CD4-positive, alpha-beta T cell treated with Interleukin-4 for 1 hour (primary cell): ENCODE data around the gene DEUP1.
"Not testable (repeated sequence)": the region's sequence is repeated elsewhere in the genome, so short reads cannot be mapped to it uniquely, and the experiment has no call there.

Experiments used
- DNase-seq, 2 donors: peaks; one replicate each; pipeline ENCODE4 v3.0.0-alpha.2; 2020 to 2022

DEUP1 gene, protein sequence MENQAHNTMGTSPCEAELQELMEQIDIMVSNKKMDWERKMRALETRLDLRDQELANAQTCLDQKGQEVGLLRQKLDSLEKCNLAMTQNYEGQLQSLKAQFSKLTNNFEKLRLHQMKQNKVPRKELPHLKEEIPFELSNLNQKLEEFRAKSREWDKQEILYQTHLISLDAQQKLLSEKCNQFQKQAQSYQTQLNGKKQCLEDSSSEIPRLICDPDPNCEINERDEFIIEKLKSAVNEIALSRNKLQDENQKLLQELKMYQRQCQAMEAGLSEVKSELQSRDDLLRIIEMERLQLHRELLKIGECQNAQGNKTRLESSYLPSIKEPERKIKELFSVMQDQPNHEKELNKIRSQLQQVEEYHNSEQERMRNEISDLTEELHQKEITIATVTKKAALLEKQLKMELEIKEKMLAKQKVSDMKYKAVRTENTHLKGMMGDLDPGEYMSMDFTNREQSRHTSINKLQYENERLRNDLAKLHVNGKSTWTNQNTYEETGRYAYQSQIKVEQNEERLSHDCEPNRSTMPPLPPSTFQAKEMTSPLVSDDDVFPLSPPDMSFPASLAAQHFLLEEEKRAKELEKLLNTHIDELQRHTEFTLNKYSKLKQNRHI

DNA sequence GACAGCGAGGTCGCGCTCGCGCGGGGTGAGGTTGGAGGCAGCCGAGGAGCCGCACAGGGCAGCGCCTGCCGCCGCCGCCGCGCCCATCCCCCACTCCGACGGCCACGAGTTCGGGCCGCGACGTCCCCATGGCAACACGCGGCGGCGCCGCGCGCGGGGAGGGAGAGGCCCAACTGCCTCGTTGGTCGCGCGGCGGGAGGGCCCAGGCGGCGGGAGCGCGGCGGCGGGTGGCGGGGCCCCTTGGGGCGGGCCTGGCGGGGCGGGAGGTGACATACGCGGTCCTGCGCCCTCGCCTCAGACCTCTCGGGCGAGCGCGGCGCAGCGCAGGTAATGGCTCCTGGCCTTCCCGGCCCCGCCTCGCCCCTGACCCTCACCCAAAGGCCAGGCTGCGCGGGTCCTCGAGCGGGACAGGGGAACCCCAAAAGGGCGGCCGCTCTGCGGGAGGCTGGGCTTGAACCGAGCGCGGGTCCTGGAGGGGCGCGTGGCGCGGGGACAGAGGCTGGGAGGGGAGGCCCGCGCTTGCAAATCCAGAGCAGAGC is at the start of gene DEUP1:
TSS of gene DEUP1 (plus strand) at position 297 of the 539 bp plus-strand sequence. CDS start 1,518 bp downstream, outside the sequence.
- no peak for DNase-seq

DNA sequence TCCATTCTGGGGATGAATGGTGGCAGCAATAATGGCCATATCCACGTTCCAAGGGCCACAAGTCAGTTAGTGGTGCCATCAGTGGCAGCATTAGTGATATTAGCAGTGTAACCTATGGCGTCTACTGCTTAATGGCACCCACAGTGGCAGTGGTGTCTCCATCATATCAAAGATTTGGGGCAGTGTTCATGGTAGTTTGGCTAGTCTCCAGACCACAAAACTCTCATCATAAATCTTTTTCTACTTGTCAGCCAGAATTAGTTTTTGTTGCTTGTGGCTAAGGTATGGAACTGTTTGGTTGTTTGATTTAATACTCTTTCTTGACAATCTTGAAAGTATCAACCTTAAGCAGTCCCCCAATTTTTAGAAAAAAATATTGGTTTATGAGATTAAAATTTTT is 45.1 kb upstream of the DEUP1 start:
- DNase-seq, result no peak

DNA sequence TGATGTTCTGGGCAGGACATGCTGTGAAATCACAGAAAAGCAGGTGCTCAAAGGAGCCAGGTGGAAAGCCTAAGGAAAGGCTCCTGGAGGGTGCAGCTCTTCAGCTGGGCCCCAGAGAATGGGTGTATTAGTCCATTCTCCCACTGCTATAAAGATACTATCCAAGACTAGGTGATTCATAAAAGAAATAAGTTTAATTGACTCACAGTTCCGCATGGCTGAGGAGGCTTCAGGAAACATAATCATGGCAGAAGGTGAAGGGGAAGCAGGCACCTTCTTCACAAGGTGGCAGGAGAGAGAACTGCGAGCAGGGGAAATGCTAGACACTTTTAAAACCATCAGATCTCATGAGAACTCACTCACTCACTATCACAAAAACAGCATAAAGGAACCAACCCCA is 43.1 kb upstream of the DEUP1 start:
- no peak for DNase-seq

DNA sequence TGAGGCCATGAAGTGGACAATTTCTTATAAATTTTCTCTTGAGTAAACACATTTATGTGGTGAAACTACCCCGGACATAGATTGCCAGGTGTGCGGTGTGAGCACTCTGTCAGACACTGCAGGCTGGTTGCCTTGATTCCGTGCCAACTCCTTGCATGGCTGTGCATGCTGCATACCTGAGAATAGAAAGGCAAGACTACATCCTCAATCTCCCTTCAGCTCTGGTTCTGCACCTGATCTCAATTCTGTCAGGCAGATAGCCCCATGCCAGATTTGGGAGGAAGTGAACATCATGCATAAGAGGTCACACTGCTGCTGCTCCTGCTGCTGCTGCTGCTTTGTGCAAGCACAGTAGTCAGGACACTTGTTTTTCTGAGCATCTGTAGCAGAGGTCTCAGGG is 42.5 kb upstream of the DEUP1 start:
- DNase-seq, result no peak

DNA sequence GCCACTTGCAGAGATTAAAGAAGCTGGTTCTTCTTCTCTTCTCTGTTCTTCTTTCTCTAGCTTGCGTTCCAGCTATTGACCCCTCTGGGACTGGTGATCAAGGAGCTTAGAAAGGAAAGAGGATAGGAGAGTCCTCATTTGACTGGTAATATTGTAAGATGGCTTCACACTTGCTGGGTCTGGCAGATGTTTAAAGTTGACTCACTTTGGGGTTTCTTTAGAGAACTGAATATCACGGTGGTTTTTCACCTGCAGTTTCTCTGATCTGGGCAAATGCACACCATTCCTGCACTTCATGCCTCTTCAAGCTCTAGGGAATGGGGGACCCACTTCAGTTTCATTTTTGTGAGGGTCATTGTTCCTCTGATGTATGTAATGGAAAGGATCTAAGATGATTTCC is 41.8 kb upstream of the DEUP1 start:
- no peak for DNase-seq

DNA sequence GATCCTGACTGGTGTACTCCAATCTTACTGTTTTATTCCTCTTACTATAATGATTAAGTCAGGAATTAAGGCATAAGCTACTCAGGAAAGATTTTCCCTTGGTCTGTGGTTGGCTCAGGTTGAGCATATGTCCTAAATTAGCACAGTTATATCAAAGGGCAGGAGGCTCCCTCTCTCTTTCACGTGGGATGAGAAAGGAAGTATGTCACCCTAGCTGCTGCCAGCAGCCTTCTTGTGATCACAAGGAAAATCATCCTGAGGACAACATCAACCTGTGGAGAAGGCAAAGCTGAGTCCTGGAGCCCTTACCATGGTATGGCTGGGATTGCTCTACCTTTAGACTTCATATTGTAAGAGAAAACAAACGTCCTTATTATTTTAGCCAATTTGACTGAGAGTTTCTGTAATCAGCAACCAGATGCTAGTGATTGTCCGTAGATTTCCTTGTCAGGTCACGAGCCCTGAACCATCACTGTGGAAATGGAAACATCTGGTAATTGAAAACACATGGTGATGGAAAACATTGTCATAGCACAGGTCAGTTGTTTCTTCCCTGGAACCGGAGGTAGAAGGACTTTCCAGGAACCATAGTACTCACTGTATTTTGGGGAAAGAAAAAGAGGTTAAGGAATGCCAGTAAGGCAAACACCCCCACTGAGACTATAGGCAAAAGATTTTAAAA is 40.6 kb upstream of the DEUP1 start:
- no peak for DNase-seq

DNA sequence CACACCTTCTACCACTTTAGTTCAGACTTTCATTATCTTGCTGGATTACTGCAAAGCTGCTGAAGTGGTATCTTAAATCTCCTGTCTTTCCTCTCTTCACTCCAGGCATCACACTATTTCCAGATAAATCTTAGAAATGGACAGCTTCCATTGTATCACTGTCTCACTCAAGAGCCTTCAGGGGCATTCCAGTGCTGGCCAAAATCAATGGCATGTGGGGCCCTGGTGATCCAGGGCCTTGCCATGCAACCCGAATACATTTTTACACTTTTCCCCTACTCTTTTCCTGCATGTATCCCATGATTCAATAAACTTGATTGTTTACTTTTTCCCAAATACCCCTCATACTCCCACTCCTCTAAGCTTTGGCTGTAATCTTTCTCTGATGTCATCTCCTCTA is 39.4 kb upstream of the DEUP1 start:
- no peak for DNase-seq

DNA sequence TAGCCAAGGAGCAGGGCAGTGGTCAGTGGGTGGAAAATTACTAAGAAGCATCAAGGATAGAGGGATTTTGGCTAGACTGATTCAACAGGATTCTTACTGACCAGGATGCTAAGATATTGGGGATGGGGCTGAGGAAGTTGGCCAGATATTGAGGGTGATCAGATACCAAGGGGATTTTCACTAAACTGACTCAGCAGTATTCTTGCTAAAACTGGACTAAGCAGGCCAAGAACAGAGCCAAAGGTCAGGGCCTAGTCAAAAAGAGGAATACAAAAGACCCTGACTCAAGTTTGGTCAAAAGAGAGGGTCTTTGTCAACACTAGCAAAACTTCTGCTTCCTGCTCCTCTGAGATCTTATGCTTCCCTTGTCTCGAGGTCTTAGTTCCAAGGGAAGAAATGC is 38.6 kb upstream of the DEUP1 start:
- DNase-seq, result no peak

DNA sequence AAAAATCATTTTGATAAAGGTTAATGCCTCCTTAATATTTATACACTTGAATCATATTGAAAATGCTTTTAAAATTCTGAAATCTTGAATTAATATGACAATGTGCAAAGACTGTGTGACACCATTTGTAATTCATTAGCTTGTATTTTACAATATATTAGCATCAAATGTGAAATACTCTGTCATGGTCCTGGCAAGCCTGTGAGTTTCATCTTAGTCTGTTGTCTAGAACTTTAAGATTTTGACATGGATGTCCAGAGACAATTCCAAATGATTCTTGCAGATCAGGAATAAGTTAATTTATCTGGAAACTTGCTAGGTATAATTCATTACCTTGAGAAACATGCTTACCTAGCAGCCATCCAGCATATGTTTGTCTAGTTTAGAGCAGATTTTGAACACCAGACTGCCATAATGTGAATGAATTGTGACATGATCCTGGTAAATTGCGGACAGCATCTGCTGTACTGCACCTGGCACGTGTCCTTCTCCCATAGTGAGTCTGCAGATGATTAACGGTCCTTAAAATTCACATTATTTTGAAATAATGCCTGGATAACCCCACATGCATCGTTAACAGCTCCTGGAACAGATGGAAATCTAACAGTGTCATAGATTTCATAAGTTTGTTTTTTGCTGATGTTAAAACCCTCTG is 34.5 kb upstream of the DEUP1 start:
- no peak for DNase-seq

DNA sequence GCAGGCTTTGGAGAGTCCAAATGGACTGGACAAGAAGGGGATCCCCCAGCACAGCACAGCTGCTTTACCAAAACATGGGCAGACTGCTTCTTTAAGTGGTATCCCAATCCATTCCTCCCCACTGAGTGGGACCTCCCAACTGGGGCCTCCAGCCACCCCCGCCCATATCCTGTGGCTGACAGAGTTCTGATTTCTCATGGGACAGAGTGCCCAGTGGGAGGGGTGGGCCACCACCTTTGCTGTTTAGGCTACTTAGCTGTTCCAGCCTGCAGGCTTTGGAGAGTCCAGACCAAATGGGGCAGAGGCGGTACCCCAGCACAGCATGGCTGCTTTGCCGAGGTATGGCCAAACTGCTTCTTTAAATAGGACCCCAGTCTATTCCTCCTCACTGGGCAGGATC is 26.9 kb upstream of the DEUP1 start:
- DNase-seq, result no peak

DNA sequence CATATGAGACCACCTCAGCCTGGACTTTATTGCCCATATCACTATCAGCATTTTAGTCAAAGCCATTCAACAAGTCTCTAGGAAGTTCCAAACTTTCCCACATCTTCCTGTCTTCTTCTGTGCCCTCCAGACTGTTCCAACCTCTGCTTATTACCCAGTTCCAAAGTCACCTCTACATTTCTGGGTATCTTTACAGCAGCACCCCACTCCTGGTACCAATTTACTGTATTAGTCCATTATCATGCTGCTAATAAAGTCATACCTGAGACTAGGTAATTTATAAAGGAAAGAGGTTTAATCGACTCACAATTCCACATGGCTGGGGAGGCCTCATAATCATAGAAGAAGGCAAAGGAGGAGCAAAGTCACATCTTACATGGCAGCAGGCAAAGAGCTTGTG is 16.1 kb upstream of the DEUP1 start:
- DNase-seq, result not testable (repeated sequence)

DNA sequence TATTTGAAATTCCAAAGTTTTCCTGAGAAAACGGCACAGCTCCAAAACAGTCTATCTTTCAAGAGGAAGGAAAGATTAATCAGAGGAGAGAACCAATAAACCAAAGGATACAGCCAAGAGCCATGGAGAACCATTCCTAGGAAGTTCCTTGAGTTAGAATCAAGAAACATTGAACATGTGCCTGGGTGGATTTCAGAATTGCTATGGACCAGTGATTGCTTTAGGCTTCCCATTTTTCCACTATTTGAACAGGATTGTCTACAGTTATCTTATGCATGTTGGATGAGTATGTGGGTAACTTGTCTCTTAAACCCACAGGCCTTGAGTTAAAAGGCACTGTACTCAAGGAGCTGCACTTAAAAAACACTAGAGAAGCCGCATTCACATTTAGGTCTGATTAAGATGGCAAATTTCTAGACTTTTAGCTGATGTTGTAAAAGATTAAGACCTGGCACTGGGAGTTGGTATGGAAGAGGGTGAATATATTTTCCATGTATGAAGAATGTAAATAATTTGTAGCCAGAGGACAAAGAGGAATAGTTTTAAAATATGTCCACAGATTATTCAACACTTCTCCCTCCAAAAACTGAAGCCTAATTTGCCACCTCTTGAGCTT is 11.2 kb upstream of the DEUP1 start:
- no peak for DNase-seq

DNA sequence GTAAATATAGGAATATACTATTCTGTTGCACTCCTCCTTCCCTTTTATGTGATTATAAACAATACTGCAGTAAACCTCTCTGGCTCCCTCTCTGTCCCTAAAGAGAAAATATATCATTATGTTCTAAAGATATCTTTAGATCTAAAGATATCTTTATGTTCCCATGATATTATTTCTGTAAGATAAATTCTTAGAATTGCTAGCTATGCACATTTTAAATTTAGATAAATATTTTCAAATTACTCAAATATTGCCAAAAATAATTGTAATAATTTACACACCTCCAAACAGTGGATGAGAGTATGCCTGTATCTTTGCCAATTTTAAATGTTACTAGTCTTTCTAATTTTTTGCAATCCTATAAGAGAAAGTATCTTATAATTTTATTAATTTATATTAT is 10.3 kb upstream of the DEUP1 start:
- no peak for DNase-seq

DNA sequence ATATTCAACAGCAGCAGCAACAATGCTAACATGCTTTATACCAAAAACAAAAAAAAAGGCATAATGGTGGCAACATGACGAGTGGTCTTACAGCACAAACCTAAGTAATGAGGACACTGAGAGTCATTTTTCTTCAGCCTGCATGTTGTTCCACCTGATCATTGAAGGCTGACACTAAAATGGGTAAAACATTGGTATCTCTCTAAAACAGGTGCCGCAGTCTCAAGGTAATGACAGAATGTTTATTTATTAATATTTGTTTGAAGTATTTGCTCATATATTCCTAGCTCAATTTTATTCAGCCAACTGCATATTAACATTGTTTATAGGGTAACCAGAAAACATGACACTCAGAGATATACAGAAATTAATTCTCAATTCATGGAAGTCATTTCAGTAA is 8.3 kb upstream of the DEUP1 start:
- DNase-seq, result no peak

DNA sequence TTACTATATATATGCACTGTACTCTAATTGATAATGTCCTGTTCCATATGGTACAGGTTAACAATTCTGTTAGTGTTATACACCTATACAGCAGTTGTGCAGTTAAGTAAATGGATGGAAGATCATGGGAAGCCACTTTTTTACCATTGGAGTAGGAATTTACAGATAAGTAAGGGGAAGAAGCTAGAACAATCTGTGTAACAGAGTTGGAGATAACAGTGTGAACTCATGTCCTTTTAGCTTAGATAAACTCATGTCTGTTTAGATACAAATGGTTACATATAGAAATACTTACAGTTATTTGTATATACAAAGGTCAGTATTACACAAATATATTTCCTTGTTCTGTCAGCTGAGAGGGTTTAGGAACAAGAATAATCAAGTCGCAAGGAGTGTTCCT is 6.8 kb upstream of the DEUP1 start:
- DNase-seq, result no peak

DNA sequence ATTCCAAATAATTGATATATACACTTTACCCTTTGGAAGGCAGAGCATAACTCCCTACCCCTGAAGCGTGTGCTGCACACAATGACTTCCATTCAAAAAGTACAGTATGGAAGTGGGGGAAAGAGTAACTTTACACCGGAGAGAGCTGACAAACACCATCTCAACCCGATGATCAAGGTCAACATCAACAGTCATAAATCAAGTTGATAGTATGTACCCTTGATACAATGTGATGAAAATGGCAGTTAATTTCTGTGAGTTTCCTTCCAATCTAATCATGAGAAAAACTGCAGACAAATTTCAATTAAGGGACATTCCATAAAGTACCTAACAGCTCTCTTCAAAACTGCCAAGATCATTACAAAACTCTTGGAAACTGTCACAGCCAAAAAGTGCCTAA is 6.0 kb upstream of the DEUP1 start:
- no peak for DNase-seq

DNA sequence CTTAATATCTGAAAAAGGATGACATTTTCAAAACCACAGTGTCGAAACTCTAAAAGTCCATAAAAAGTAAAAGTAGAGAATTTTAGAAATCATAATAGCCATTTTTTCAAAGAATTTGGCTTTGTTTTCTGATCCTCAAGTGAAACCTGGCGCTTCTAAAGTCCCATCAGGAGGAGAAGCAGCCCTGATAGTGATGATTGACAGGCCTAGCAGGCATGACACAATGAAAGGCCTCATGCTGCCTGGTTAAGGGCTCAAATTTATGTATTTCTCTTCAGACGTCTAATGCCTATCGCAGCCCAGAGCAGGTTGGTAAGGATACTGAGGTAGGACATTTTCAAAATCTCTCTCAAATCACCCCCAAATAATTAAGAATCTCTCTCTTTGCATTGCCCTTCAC is 3.9 kb upstream of the DEUP1 start:
- DNase-seq, result no peak

DNA sequence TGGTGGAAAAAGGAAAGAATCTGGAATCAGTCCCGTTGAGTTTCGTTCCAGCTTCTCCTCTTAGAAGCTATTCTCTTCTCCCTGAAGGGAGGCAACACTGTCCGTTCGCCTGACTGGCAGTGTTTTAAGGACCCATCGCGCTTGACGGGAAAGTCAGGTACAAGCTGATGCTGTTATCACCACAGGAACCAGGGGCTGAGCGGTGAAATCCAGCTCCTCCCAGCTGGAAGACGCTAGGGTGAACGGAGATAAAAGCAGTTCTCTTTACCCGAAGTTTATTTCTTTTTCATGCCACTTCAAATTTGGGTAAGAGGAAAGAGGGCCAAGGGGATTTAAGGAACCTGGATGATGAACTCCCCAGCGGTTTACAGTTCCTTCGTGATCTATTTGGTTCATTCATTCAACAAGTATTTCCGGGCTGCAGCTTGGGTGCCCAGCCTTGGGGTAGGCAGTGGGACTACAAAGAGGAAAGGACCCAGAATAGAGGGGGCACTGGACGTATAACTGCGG is 551 bp upstream of the DEUP1 start:
- DNase-seq, result no peak

DNA sequence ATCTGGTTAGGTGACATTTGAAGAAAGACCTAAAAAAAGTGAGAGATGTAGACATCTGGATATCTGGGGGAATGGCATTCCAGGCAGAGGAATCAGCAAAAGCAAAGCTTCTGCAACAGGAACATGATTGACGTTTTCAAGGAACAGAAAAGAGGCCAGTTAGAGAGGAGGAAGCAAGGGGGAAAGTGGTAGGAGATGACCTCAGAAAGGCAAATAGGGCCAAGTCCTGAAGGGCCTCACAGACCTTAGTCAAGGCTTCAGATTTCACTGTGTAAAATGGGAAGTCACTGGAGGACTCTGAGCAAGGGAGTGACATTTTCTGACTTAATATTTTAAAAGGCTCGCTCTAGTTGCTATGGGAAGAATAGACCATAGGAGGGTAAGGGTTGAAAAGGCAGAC is 9.7 kb downstream of the DEUP1 start:
- no peak for DNase-seq

DNA sequence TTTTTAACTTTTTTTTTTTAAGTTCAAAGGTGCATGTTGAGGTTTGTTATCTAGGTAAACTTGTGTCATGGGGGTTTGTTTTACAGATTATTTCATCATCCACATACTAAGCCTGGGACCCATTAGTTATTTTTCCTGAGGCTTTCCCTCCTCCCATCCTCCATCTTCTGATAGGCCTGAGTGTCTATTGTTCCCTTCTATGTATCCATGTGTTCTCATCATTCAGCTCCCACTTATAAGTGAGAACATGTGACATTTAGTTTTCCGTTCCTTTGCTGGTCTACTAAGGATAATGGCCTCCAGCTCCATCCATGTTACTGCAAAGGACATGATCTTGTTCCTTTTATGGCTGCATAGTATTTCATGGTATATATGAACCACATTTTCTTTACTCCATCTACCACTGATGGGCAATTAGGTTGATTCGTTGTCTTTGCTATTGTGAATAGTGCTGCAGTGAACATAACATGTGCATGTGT is 14.4 kb downstream of the DEUP1 start:
- no peak for DNase-seq

DNA sequence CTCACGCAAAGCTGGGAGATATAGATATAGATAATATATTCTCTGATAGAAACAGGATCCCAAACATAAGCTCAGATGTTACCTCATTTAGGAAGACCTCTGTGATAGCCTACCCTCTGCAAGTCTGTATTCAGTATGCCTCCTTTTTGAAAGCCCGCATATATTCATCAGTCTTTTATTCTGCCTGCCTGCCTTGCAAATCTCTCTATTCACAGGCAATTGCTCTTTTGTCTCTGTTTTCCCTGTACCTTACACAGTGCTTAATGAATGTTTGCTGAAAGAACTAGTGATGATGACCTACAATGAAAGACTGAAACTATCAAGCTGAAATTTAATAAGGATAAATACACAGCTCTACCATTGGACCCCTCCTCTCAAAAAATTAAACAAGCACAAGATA is 18.4 kb downstream of the DEUP1 start:
- DNase-seq, result no peak

DNA sequence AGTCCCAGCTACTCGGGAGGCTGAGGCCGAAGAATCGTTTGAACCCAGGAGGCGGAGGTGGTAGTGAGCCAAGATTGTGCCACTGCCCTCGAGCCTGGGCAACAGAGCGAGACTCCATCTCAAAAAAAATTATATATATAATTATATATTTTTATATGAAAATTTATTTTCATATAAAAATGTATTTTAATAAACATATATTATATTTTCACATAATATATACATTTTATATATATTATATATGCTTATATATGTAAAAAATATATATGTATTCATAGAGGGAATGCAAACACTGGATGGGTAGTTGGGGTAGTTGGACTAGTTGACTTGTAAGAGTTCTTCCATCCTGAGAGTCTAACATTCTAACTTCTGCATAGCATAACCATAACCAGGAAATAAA is 20.3 kb downstream of the DEUP1 start:
- DNase-seq, result no peak

DNA sequence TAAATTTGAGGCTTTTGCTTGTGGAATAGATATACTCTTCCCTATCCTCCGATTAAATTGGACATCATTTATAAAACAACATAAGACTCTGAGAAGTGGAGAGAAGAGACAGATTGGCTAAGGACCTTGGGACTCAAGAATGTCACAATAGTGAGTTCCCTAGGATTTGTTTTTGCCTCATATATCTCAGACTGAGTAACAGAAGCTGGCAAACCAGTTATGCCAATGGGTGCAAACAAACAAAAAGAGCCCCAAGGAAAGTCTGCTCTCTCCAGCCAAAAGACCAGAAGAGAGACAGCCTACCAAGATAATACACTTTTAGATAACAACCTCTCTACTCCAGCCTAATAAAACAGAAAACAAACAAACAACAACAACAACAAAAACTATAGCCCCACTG is 28.9 kb downstream of the DEUP1 start:
- no peak for DNase-seq
